ENCODE measurements around the gene ARID5B. TPM values are rescaled to one million over a fixed set of nuclear protein-coding genes. Genes with fewer than 3 reads are reported as not detected.

Gene ARID5B
- total and polyA plus RNA-seq, 2 of the 4 experiments (the other 2 are of a cell fraction) = 41.0 to 125 TPM

DNA sequence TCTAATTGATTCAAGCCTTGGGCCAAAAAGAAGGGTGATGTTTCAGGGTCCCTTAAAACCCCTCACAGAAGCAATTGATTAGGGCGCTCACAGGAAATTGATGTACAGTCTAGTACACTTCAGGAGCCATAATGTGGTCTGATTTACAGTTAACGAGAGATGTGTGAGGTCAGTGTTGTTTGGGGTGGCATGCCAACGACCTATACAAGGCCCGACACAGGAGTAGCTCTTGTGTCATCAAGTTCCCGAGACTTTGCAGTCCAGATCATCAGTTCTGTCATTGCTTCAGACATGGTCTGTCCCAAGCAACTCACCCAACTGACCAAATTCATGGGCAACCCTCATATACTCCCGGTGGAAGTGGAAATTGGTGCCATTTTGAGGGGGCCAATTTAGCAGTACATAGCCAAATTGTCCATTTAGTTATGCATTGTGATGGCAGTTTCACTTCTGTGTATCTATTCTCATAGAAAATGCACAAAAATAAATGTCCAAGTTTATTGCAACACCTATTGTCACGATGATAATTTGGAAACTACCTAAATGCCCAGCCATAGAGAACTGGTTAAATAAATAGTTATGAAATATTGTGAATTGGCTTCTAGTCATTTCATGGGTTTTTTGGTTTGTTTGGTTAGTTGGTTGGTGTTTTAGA, 18.0 kb upstream of the ARID5B start:
- Histone ChIP-seq H3K18ac (ENCODE audit: low read depth, low read length) (no peak overlapping the region), H2AFZ (replicated peaks; ENCODE audit: low read length, poor library complexity) (no peak overlapping the region), H4K20me1 (ENCODE audit: insufficient read depth, low read length) (no peaks in the 10 kb centered on the region), H3K4me2 (ENCODE audit: low read depth, low read length) (no peak overlapping the region), H3K23ac (ENCODE audit: low read depth, low read length) (no peak overlapping the region), H2BK20ac (ENCODE audit: low read depth, low read length) (no peak overlapping the region), H3K9ac (ENCODE audit: low read depth, low read length) (no peak overlapping the region), H3K9me1 (ENCODE audit: insufficient read depth, low read length) (no peaks in the 10 kb centered on the region), H2BK15ac (ENCODE audit: low read depth, low read length) (no peak overlapping the region), H2AK5ac (ENCODE audit: low read depth, low read length) (no peak overlapping the region; the same call in 1 of the 2 replicates), H4K8ac (ENCODE audit: low read depth in 2 of 2, low read length in 2 of 2) (no peak overlapping the region), H3K27ac (ENCODE audit: insufficient read depth, low read length) (no peak overlapping the region), H3K79me1 (ENCODE audit: low read depth in 1 of 2, low read length in 2 of 2) (no peaks in the 10 kb centered on the region), H3K4ac (ENCODE audit: low read depth, low read length) (no peak overlapping the region), H4K5ac (ENCODE audit: low read depth, low read length) (no peak overlapping the region), H3K14ac (replicated peaks; ENCODE audit: low read depth, low read length) (no peak overlapping the region), H3K27me3 (ENCODE audit: control insufficient read depth, insufficient read depth, low read length) (no peaks in the 10 kb centered on the region), H2BK5ac (ENCODE audit: low read depth, low read length, poor library complexity, severe bottlenecking) (no peak overlapping the region), H3K9me3 (ENCODE audit: control insufficient read depth, insufficient read depth, low read length) (no peaks in the 10 kb centered on the region), H2BK120ac (ENCODE audit: low read depth, low read length) (no peak overlapping the region), H3K56ac (ENCODE audit: extremely low read depth, insufficient read depth, low read length) (no peak overlapping the region), H4K91ac (ENCODE audit: insufficient read depth, low read depth, low read length) (no peak overlapping the region), H3K4me1 (ENCODE audit: control insufficient read depth, insufficient read depth, low read length) (no peaks in the 10 kb centered on the region), H3K4me3 (ENCODE audit: insufficient read depth, low read depth, low read length) (no peak overlapping the region), H2AK9ac (replicated peaks; ENCODE audit: low read depth, low read length, poor library complexity) (no peak overlapping the region), H3K36me3 (ENCODE audit: control insufficient read depth, insufficient read depth, low read length) (no peaks in the 10 kb centered on the region)
- 100% methylated on average over 2 of the region's 7 CpGs; no CpG with 5 or more reads in 1 of the 2 experiments for WGBS, 2 experiments (ENCODE audit: extremely low coverage in 2 of 2, insufficient read length in 1 of 2)
- in situ Hi-C loops (cut with MboI; ENCODE audit: low sequenced_read_pairs) (no loop called here), intact Hi-C loops (cut with micrococcal nuclease) (no loop called here), dilution Hi-C loops (cut with HindIII; ENCODE audit: low sequenced_read_pairs, unreplicated experiment) (no loop called here)
- no peak for ATAC-seq (ENCODE audit: low read depth)
- BruUV-seq (replicated peaks) = no TSS peak
- no peak for DNase-seq
- no peak for TF ChIP-seq RCOR1 (IDR thresholded peaks at IDR 0.05; ENCODE audit: insufficient replicate concordance, low read length)
- no peak for TF ChIP-seq MAZ (IDR thresholded peaks at IDR 0.05; ENCODE audit: borderline replicate concordance, low read depth, low read length)
- TF ChIP-seq FOS (IDR thresholded peaks at IDR 0.05; ENCODE audit: low read depth, low read length) = no peak
- TF ChIP-seq SMC3 (IDR thresholded peaks at IDR 0.05; ENCODE audit: low read depth, low read length) = no peak
- TF ChIP-seq CEBPB (IDR thresholded peaks at IDR 0.05; ENCODE audit: low read depth, low read length) = no peak
- no peak for TF ChIP-seq RFX5 (IDR thresholded peaks at IDR 0.05; ENCODE audit: low read depth, low read length)
- TF ChIP-seq CHD1 (IDR thresholded peaks at IDR 0.05; ENCODE audit: low read depth, low read length) = no peak
- TF ChIP-seq, protein P1, sequence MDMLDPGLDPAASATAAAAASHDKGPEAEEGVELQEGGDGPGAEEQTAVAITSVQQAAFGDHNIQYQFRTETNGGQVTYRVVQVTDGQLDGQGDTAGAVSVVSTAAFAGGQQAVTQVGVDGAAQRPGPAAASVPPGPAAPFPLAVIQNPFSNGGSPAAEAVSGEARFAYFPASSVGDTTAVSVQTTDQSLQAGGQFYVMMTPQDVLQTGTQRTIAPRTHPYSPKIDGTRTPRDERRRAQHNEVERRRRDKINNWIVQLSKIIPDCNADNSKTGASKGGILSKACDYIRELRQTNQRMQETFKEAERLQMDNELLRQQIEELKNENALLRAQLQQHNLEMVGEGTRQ (IDR thresholded peaks at IDR 0.05; ENCODE audit: low read depth, low read length) = no peak
- TF ChIP-seq CTCF (conservative IDR thresholded peaks at IDR 0.05; ENCODE audit: low read depth, low read length) = no peak
- TF ChIP-seq RAD21 (IDR thresholded peaks at IDR 0.05; ENCODE audit: low read length) = no peak
- TF ChIP-seq BHLHE40 (IDR thresholded peaks at IDR 0.05; ENCODE audit: low read depth, low read length) = no peak
- ChIA-PET POLR2A (ENCODE audit: unreplicated experiment) (no interaction called here), CTCF (interaction anchor here (1.0 kb wide), 1 partner anchor 9 kb away, joined by 4 read pairs; no protein-coding TSS in a partner anchor)
